K562 (cell line): ENCODE results near the gene LINS1.

Experiments
- ARID2 ChIP-seq: fragments of 450-650 bp; IDR thresholded peaks from 2 replicates; pipeline ENCODE4 v1.6.1; 2017; ENCODE audit warnings: antibody characterized with exemption, mild to moderate bottlenecking
- ATF2 ChIP-seq: sonication (generic); formaldehyde crosslinking; IDR thresholded peaks from 2 replicates; pipeline ENCODE4 v1.8.1; 2022; ENCODE audit warnings: missing genetic modification reagents
- BRCA1 ChIP-seq, 2 experiments: fragments of 450-650 bp in 1 of 2; sonication (generic) in 1 of 2; formaldehyde crosslinking in 1 of 2; IDR thresholded peaks; 2 replicates each; pipeline versions ENCODE4 v1.5.0 to v1.6.1; 2017 to 2020; ENCODE audit warnings: mild to moderate bottlenecking in 1 of 2, missing genetic modification reagents in 1 of 2
- CTCF ChIP-seq, 3 experiments: IDR thresholded peaks in 2 of 3; conservative IDR thresholded peaks in 1 of 3; 2 replicates each; pipeline ENCODE4 v1.5.1; 2011 to 2012; ENCODE audit warnings: low read length in 3 of 3, mild to moderate bottlenecking in 3 of 3, control low read depth in 2 of 3, improper control_type of control experiment in 1 of 3, inconsistent platforms in 1 of 3, low read depth in 1 of 3, mixed read lengths in 1 of 3, moderate library complexity in 1 of 3; ENCODE audit not compliant: insufficient read depth in 2 of 3
- HNRNPK ChIP-seq: fragments of 200-400 bp; formaldehyde crosslinking; IDR thresholded peaks from one replicate; pipeline ENCODE4 v1.6.1; 2018; ENCODE audit warnings: mild to moderate bottlenecking, low read depth, low read length; ENCODE audit not compliant: poor library complexity, severe bottlenecking
- MTA3 ChIP-seq: fragments of 450-650 bp; formaldehyde crosslinking; IDR thresholded peaks from 2 replicates; pipeline ENCODE4 v1.6.1; 2017; ENCODE audit warnings: mild to moderate bottlenecking, borderline replicate concordance
- POLR2A ChIP-seq: fragments of 450-650 bp; conservative IDR thresholded peaks from 2 replicates; pipeline ENCODE4 v1.6.1; 2016
- SMARCA4 ChIP-seq: fragments of 450-650 bp; IDR thresholded peaks from 2 replicates; pipeline ENCODE4 v1.6.1; 2016
- ZBTB7A ChIP-seq: IDR thresholded peaks from 2 replicates; pipeline ENCODE4 v1.6.1; 2011; ENCODE audit warnings: low read depth, mild to moderate bottlenecking, low read length, moderate library complexity, borderline replicate concordance; ENCODE audit not compliant: control insufficient read depth
- ZFX ChIP-seq: sonication (generic); formaldehyde crosslinking; IDR thresholded peaks from 2 replicates; pipeline ENCODE4 v1.8.0; 2022; ENCODE audit warnings: mild to moderate bottlenecking, missing genetic modification reagents, moderate library complexity
- ZNF133 ChIP-seq: fragments of 250-450 bp; sonication (Bioruptor Pico); IDR thresholded peaks from 2 replicates; pipeline ENCODE4 v1.4.0; 2020; ENCODE audit warnings: mild to moderate bottlenecking
- TF ChIP-seq, protein P1 (sequence below), 2 experiments: fragments of 450-650 bp; formaldehyde crosslinking in 1 of 2; IDR thresholded peaks; 2 replicates each; pipeline versions ENCODE4 v1.4.0 to v1.6.1; 2014 to 2020; ENCODE audit warnings: mild to moderate bottlenecking in 2 of 2, borderline replicate concordance in 1 of 2, low read depth in 1 of 2

- TF ChIP-seq BRCA1 (IDR thresholded peaks at IDR 0.05) (no peak), BRCA1 (CRISPR knock-in tag; IDR thresholded peaks at IDR 0.05) (no peak), CTCF (IDR thresholded peaks at IDR 0.05 in 2 of 3, conservative IDR thresholded peaks at IDR 0.05 in 1 of 3; ENCODE audit: insufficient read depth in 2 of 3, low read depth in 1 of 3, low read length in 3 of 3) (no peak), HNRNPK (no peak), ZBTB7A (no peak), ZNF133 (CRISPR knock-in tag) (no peak), ARID2 (no peak), POLR2A (no peak), SMARCA4 (no peak), MTA3 (no peak), ATF2 (no peak), ZFX (CRISPR knock-in tag) (no peak)
- TF ChIP-seq, protein P1, sequence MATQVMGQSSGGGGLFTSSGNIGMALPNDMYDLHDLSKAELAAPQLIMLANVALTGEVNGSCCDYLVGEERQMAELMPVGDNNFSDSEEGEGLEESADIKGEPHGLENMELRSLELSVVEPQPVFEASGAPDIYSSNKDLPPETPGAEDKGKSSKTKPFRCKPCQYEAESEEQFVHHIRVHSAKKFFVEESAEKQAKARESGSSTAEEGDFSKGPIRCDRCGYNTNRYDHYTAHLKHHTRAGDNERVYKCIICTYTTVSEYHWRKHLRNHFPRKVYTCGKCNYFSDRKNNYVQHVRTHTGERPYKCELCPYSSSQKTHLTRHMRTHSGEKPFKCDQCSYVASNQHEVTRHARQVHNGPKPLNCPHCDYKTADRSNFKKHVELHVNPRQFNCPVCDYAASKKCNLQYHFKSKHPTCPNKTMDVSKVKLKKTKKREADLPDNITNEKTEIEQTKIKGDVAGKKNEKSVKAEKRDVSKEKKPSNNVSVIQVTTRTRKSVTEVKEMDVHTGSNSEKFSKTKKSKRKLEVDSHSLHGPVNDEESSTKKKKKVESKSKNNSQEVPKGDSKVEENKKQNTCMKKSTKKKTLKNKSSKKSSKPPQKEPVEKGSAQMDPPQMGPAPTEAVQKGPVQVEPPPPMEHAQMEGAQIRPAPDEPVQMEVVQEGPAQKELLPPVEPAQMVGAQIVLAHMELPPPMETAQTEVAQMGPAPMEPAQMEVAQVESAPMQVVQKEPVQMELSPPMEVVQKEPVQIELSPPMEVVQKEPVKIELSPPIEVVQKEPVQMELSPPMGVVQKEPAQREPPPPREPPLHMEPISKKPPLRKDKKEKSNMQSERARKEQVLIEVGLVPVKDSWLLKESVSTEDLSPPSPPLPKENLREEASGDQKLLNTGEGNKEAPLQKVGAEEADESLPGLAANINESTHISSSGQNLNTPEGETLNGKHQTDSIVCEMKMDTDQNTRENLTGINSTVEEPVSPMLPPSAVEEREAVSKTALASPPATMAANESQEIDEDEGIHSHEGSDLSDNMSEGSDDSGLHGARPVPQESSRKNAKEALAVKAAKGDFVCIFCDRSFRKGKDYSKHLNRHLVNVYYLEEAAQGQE (IDR thresholded peaks at IDR 0.05; ENCODE audit: borderline replicate concordance) = no peak
- TF ChIP-seq, protein P1 (CRISPR knock-in tag; IDR thresholded peaks at IDR 0.05; ENCODE audit: low read depth) = no peak
These were observed 77.7 kb downstream of the LINS1 start for GRCh38 chr15:100524326-100524725.
